Trophoblast cell (in vitro differentiated cells and primary cell): ENCODE data around the gene SIK3.

ENCODE experiments used
- DNase-seq, 2 donors: peaks; one replicate each; pipeline ENCODE4 v3.0.0-alpha.2; 2016
- H2AFZ ChIP-seq: 2 replicates; pipeline ENCODE4 v1.6.1; 2013; ENCODE audit warnings: low read length, moderate library complexity, mild to moderate bottlenecking; ENCODE audit not compliant: insufficient read depth, poor library complexity
- H2AK5ac ChIP-seq: 2 replicates; pipeline ENCODE4 v1.6.1; 2013; ENCODE audit warnings: mild to moderate bottlenecking, low read length
- H2BK120ac ChIP-seq: 2 replicates; pipeline ENCODE4 v1.6.1; 2013; ENCODE audit warnings: low read length, mild to moderate bottlenecking, moderate library complexity; ENCODE audit not compliant: insufficient read depth, poor library complexity
- H2BK12ac ChIP-seq: 2 replicates; pipeline ENCODE4 v1.6.1; 2013; ENCODE audit warnings: mild to moderate bottlenecking, low read length, moderate library complexity
- H2BK5ac ChIP-seq: 2 replicates; pipeline ENCODE4 v1.6.1; 2013; ENCODE audit warnings: low read length, low read depth, moderate library complexity, mild to moderate bottlenecking; ENCODE audit not compliant: poor library complexity
- H3K14ac ChIP-seq: 2 replicates; pipeline ENCODE4 v1.6.1; 2013; ENCODE audit warnings: mild to moderate bottlenecking, low read length
- H3K18ac ChIP-seq: 2 replicates; pipeline ENCODE4 v1.6.1; 2013; ENCODE audit warnings: mild to moderate bottlenecking, low read length
- H3K23ac ChIP-seq: 2 replicates; pipeline ENCODE4 v1.6.1; 2013; ENCODE audit warnings: low read length
- H3K27ac ChIP-seq: 2 replicates; pipeline ENCODE4 v1.5.1; 2013; ENCODE audit warnings: low read depth, mild to moderate bottlenecking, inconsistent platforms, low read length, moderate library complexity
- H3K27me3 ChIP-seq: 2 replicates; pipeline ENCODE4 v1.6.1; 2013; ENCODE audit warnings: inconsistent platforms, mild to moderate bottlenecking, low read length, moderate library complexity; ENCODE audit not compliant: insufficient read depth
- H3K36me3 ChIP-seq, 2 experiments: 1 replicate in 1 of 2; 2 replicates in 1 of 2; pipeline ENCODE4 v1.6.1; 2013; ENCODE audit warnings: low read length in 2 of 2, mild to moderate bottlenecking in 2 of 2, moderate library complexity in 1 of 2; ENCODE audit not compliant: insufficient read depth in 2 of 2, control insufficient read depth in 1 of 2
- H3K4ac ChIP-seq: 2 replicates; pipeline ENCODE4 v1.6.1; 2013; ENCODE audit warnings: low read depth, mild to moderate bottlenecking, low read length, moderate library complexity
- H3K4me1 ChIP-seq, 2 experiments: 1 replicate in 1 of 2; 2 replicates in 1 of 2; pipeline ENCODE4 v1.6.1; 2013; ENCODE audit warnings: low read length in 2 of 2, mild to moderate bottlenecking in 2 of 2, moderate library complexity in 1 of 2; ENCODE audit not compliant: insufficient read depth in 2 of 2, control insufficient read depth in 1 of 2
- H3K4me2 ChIP-seq: 2 replicates; pipeline ENCODE4 v1.6.1; 2013; ENCODE audit warnings: inconsistent platforms, mild to moderate bottlenecking, low read length, moderate library complexity
- H3K4me3 ChIP-seq: 2 replicates; pipeline ENCODE4 v1.5.1; 2013; ENCODE audit warnings: mild to moderate bottlenecking, low read depth, low read length, inconsistent platforms
- H3K79me1 ChIP-seq: one replicate; pipeline ENCODE4 v1.6.1; 2013; ENCODE audit warnings: low read length
- H3K79me2 ChIP-seq: 2 replicates; pipeline ENCODE4 v1.6.1; 2013; ENCODE audit warnings: low read length, mild to moderate bottlenecking; ENCODE audit not compliant: control insufficient read depth, insufficient read depth, poor library complexity
- H3K9ac ChIP-seq: 2 replicates; pipeline ENCODE4 v1.6.1; 2013; ENCODE audit warnings: mild to moderate bottlenecking, low read length
- H3K9me3 ChIP-seq: 2 replicates; pipeline ENCODE4 v1.6.1; 2013; ENCODE audit warnings: low read depth, mild to moderate bottlenecking, control low read depth, inconsistent platforms, low read length; ENCODE audit not compliant: insufficient read depth
- H4K12ac ChIP-seq: 2 replicates; pipeline ENCODE4 v1.6.1; 2013; ENCODE audit warnings: low read depth, mild to moderate bottlenecking, low read length, moderate library complexity
- H4K8ac ChIP-seq: 2 replicates; pipeline ENCODE4 v1.6.1; 2013; ENCODE audit warnings: low read depth, mild to moderate bottlenecking, low read length, moderate library complexity
- H4K91ac ChIP-seq: one replicate; pipeline ENCODE4 v1.6.1; 2013; ENCODE audit warnings: low read depth, mild to moderate bottlenecking, low read length, moderate library complexity
- WGBS: extraction: QIAGEN DNeasy Blood & Tissue Kit; methylation state at CpG from one replicate; pipeline ENCODE4 v1.1.7; 2013; ENCODE audit warnings: missing lambda C conversion rate; ENCODE audit not compliant: insufficient read length, insufficient coverage; ENCODE audit errors: extremely low coverage; 5-methylcytosine and 5-hydroxymethylcytosine counted together

Gene SIK3

DNA sequence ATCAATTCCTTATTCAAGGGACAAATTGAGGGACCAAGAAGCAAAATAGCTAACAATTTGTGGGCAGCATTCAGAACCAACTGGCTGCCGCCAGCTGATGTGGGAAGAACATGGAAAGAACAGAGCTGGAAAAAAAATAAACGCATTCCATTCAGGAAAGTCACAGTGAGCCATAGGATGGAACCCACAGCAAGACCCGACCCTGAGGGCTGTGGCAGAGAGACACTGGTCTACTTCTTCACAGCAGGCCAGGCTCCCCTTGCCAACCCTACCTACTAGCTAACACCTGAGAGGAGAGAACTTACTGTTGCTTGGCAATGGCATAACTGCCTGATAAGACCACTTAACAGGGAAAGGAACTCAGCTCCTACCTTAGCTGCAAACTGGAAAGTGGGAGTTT is 137.3 kb downstream of the SIK3 start:
- Histone ChIP-seq H3K18ac (no peak overlapping the region), H2BK12ac (no peak overlapping the region), H3K27ac (no peak overlapping the region), H4K91ac (no peak overlapping the region), H3K36me3 (no peaks in the 10 kb centered on the region), H3K4me3 (no peak overlapping the region), H2AK5ac (no peak overlapping the region), H2AFZ (no peak overlapping the region), H2BK5ac (no peak overlapping the region), H3K23ac (no peak overlapping the region), H3K14ac (no peak overlapping the region), H3K9me3 (no peaks in the 10 kb centered on the region), H3K4me1 (peaks cover 2 to 4% of the 10 kb centered on the region in 2 experiments), H3K4ac (no peak overlapping the region), H3K79me2 (no peaks in the 10 kb centered on the region), H2BK120ac (no peak overlapping the region), H3K27me3 (no peaks in the 10 kb centered on the region), H3K4me2 (no peak overlapping the region), H3K79me1 (no peaks in the 10 kb centered on the region), H4K8ac (no peak overlapping the region), H3K9ac (no peak overlapping the region), H4K12ac (no peak overlapping the region)
- no CpG with 5 or more reads among the region's 3 CpGs for WGBS
- DNase-seq, result peak; percentile 37 to 68

DNA sequence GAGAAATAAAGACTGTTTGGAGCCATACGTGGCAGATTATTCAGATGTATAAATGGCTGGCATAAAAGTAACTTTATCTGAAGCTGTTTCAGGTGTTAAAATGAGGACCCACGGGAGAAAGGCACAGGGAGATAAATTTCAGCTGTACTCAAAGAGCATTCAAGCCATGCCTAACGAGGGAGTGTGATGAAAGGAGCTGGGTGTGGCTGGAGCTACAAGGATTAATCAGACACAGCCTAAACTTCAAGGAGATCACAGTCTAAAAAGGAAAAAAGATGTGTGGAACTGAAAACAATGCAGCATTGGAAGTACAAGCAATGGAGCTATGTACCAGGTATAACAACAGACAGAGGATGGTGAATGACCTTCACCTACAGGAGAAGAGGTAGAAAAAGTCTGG is 140.0 kb downstream of the SIK3 start:
- Histone ChIP-seq H2BK120ac (no peak overlapping the region), H2AFZ (no peak overlapping the region), H3K4me1 (peaks cover 2 to 5% of the 10 kb centered on the region in 2 experiments), H4K8ac (no peak overlapping the region), H3K79me2 (no peaks in the 10 kb centered on the region), H3K9me3 (no peaks in the 10 kb centered on the region), H3K27ac (no peak overlapping the region), H2BK5ac (no peak overlapping the region), H3K36me3 (no peaks in the 10 kb centered on the region), H2AK5ac (no peak overlapping the region), H3K4ac (no peak overlapping the region), H3K27me3 (no peaks in the 10 kb centered on the region), H3K4me2 (no peak overlapping the region), H4K12ac (no peak overlapping the region), H3K79me1 (no peaks in the 10 kb centered on the region), H3K4me3 (no peak overlapping the region), H3K18ac (no peak overlapping the region), H3K14ac (no peak overlapping the region), H2BK12ac (no peak overlapping the region), H3K9ac (no peak overlapping the region), H4K91ac (no peak overlapping the region), H3K23ac (no peak overlapping the region)
- WGBS, result no CpG with 5 or more reads among the region's 3 CpGs
- no peak for DNase-seq

DNA sequence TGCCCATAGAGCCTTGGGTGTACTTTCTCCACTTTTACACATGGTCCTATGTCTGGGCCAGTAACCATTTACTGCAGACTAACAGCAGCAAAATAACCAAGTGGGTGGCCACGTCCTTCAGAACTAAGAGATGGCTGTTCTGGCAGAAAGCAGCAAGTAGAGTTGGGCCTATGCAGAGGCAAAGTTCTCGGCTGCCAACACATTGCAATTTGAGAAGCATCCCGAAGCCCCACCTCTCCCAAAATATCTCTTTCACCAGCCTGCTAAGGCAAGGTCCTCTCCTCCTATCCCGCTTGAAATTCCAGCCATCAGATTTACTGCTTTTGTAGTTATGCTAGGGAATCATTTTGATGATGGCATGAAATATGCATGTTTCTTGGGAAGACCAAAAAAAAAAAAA is 142.3 kb downstream of the SIK3 start:
- H2AFZ ChIP-seq, result no peak overlapping the region
- no peak overlapping the region for H4K91ac ChIP-seq
- H3K36me3 ChIP-seq, result peaks cover 0 to 3% of the 10 kb centered on the region in 2 experiments
- H2AK5ac ChIP-seq, result no peak overlapping the region
- no peak overlapping the region for H2BK12ac ChIP-seq
- no peak overlapping the region for H3K23ac ChIP-seq
- H3K14ac ChIP-seq, result no peak overlapping the region
- H4K12ac ChIP-seq, result no peak overlapping the region
- H3K27me3 ChIP-seq, result no peaks in the 10 kb centered on the region
- H3K79me1 ChIP-seq, result no peaks in the 10 kb centered on the region
- no peak overlapping the region for H3K4me2 ChIP-seq
- H3K27ac ChIP-seq, result no peak overlapping the region
- no peak overlapping the region for H3K4ac ChIP-seq
- no peak overlapping the region for H2BK120ac ChIP-seq
- no CpG with 5 or more reads among the region's 4 CpGs for WGBS
- peaks cover 1 to 3% of the 10 kb centered on the region in 2 experiments for H3K4me1 ChIP-seq
- no peaks in the 10 kb centered on the region for H3K9me3 ChIP-seq
- H3K4me3 ChIP-seq, result no peak overlapping the region
- no peak for DNase-seq
- no peak overlapping the region for H2BK5ac ChIP-seq
- no peak overlapping the region for H3K18ac ChIP-seq
- H3K9ac ChIP-seq, result no peak overlapping the region
- no peak overlapping the region for H4K8ac ChIP-seq
- no peaks in the 10 kb centered on the region for H3K79me2 ChIP-seq

DNA sequence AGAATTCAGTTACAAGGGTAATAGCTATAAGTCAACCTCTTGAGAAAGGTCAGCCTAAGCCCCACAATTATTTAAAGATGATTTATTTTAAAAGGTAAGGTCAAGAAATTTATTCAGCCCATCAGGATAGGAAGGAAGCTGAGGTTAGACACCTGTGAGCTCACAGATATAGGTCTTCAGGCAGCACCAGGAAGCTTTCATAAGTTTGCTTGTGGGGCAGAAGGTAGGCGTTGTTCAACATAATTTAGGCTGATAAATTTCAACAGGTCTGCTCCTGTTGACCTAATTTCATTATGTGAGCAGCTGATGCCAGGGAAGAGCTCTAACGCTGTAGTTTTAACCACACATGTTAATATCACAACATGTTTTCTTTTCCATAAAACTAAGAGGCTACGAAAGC is 142.7 kb downstream of the SIK3 start:
- Histone ChIP-seq H3K23ac (no peak overlapping the region), H3K27me3 (no peaks in the 10 kb centered on the region), H2BK5ac (no peak overlapping the region), H4K8ac (no peak overlapping the region), H3K4me3 (no peak overlapping the region), H3K4ac (no peak overlapping the region), H3K79me1 (no peaks in the 10 kb centered on the region), H2AFZ (no peak overlapping the region), H2BK12ac (no peak overlapping the region), H3K27ac (no peak overlapping the region), H3K4me1 (peaks cover 0 to 3% of the 10 kb centered on the region in 2 experiments), H2AK5ac (no peak overlapping the region), H3K36me3 (peaks cover 0 to 3% of the 10 kb centered on the region in 2 experiments), H3K9me3 (no peaks in the 10 kb centered on the region), H3K9ac (no peak overlapping the region), H3K4me2 (no peak overlapping the region), H2BK120ac (no peak overlapping the region), H3K18ac (no peak overlapping the region), H4K12ac (no peak overlapping the region), H3K14ac (no peak overlapping the region), H4K91ac (no peak overlapping the region), H3K79me2 (no peaks in the 10 kb centered on the region)
- no CpG with 5 or more reads among the region's 3 CpGs for WGBS
- no peak for DNase-seq
